GM18517 (cell line): Measurements from ENCODE around the gene ATP6V0C.

ENCODE experiments used
- ATAC-seq: cut with Tn5 transposase; IDR thresholded peaks from one replicate; pipeline ENCODE4 v1.9.1; 2021; ENCODE audit warnings: mild to moderate bottlenecking, moderate library complexity; ENCODE audit not compliant: unreplicated experiment

ATP6V0C gene

DNA sequence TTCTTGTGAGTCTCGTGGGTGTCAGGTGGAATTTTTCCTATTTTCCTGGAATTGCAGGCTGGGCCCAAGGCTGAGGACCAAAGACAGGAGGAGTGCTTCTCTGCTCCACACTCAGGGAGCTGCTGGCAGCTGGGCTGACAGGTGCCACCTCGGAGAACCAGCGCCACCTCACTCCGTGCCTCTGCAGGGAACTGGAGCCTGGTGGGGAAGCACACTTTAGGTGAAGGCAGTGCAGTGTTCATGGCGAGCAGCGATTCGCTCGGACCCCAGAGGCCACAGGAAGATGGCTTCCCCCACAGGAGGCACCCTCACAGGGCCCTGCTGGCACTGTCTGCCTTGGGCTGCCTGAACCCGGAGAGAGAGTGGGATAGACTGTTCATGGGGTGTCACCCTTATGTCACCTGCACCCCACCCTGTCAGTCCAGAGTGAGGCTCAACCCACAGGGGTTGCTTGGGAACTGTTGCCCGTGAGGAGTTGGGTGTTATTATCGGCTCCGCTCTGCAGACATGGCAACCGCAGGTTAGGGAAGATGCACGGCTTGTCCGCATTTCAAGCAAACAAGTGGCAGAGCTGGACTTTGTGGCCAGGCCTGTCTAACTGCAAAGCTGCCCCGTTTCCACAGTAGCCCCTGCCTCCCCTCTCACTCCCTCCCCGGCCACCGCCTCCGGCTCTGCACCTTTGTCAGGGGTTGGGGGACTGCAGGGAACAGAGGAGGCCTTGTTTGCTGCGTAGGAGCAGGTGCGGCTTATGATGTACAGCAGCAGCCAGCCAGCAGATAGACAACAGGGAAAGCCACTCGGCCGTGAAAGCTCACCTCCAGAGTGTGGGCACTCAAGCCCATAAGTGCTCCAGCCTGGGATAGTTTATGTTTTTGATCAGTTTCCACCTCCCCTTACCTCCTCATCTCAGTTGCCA lies 23.3 kb upstream of the ATP6V0C start:
- no peak for ATAC-seq

DNA sequence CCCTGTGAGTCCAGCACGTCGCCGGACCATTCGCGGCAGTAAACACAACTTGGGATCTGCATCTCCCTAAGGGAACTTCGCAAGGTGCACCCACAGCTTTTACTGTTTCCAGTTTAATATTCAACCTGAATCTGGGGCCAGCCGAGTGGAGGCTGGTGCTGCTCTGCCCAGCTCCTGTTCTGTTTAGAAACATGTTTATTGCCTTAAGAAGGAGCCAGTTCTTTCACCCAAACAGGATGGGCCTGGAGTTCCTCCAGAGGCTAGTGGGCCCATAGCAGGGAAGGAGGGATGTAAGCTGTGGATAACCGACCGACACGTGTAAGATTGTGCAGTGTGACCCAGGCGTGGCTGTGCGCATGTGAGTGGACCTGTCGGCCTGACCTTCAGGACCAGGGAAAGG lies 21.5 kb upstream of the ATP6V0C start:
- ATAC-seq, result no peak

GRCh38 chr16:2493605-2494004 lies 20.1 kb upstream of the ATP6V0C start:
- no peak for ATAC-seq

- ATAC-seq, result no peak
These were observed 19.1 kb upstream of the ATP6V0C start for GRCh38 chr16:2494616-2495015.

DNA sequence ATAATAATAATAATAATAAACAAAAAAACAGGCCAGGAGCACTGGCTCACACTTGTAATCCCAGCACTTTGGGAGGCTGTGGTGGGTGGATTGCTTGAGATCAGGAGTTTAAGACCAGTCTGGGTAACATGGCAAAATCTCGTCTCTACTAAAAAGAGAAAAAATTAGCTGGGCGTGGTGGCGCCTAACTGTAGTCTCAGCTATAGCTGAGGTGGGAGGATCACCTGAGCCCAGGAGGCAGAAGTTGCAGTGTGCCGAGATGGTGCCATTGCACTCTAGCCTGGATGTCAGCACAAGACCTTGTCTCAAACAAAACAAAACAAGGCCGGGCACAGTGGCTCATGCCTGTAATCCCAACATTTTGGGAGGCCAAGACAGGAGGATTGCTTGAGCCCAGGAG lies 18.7 kb upstream of the ATP6V0C start:
- ATAC-seq, result no peak

DNA sequence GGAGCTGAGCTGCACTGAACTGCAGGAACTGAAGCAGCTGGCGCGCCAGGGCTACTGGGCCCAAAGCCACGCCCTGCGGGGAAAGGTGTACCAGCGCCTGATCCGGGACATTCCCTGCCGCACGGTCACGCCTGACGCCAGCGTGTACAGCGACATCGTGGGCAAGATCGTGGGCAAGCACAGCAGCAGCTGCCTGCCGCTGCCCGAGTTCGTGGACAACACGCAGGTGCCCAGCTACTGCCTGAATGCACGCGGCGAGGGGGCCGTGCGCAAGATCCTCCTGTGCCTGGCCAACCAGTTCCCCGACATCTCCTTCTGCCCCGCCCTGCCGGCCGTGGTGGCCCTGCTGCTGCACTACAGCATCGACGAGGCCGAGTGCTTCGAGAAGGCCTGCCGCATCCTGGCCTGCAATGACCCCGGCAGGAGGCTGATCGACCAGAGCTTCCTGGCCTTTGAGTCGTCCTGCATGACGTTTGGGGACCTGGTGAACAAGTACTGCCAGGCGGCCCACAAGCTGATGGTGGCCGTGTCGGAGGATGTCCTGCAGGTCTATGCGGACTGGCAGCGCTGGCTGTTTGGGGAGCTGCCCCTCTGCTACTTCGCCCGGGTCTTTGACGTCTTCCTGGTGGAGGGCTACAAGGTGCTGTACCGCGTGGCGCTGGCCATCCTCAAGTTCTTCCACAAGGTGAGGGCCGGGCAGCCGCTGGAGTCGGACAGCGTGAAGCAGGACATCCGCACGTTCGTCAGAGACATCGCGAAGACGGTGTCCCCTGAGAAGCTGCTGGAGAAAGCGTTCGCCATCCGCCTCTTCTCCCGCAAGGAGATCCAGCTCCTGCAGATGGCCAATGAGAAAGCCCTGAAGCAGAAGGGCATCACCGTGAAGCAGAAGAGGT lies 17.3 kb upstream of the ATP6V0C start:
- ATAC-seq, result no peak

- ATAC-seq, result no peak
These were observed 16.6 kb upstream of the ATP6V0C start for GRCh38 chr16:2497116-2497630.

DNA sequence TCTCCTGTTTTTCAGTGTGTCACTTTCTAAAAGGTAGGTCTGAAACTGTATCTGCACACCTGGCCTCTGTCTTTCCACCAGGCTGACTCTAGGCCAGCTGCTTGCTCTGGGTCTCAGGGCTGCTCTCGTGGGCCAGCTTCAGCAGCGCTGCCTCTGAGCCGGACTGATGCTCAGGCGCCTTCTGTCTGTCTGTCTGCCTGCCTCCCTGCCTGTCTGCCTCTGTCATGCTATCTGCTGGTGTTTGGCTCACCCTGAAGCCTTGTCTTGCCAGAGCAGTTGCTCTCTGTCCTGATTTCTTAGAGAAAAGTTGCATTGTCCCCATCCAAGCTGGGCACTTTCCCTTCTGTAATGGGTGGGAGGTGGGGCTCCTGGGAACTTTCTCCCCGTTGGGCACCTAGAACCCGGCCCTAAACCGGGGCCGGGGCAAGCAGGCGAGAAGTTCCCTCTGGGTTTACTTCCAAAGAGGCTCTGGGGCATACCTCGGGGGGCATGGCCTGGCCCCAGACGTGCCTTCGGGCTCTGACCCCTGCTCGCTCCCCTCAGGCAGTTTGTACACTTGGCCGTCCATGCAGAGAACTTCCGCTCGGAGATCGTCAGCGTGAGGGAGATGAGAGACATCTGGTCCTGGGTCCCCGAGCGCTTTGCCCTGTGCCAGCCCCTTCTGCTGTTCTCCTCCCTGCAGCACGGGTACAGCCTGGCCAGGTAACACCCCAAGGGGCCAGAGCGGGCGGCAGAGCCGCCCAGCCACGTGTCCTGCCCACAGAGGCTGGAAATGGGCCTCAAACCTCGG lies 15.9 kb upstream of the ATP6V0C start:
- ATAC-seq, result no peak

DNA sequence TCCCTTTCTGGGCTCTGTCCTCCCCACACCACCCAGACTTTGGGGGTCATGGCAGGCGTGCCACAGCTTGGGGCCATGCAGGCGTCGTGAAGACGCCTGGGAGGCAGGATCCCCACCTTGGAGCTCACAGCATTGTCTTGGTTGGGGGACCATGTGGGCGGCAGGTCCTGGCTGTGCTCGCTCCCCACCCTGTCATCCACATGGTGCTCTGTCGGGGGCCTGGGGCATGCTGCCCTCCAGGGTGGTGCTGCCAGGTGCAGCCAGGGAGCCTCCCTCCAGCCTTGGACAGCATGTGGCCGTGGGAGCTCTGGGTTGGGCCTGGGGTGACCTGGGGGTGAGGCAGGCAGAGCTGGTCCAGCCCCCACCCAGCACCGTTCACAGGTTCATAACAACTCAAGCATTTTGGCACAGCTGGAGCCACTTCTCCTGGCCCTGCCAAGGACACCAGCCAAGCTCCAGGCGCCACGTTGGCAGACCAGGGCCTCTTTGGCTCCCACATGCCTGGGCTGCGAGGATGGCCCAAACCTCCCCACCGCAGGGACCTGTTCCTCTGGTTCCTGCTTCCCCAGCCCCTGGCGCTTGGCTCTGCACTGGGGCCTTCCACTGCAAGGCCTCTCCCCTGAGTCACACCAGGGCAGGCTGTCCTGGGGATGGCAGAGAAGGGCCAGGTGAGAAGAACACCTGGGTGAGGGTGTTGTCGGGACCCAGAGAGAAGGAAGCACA lies 15.1 kb upstream of the ATP6V0C start:
- no peak for ATAC-seq

DNA sequence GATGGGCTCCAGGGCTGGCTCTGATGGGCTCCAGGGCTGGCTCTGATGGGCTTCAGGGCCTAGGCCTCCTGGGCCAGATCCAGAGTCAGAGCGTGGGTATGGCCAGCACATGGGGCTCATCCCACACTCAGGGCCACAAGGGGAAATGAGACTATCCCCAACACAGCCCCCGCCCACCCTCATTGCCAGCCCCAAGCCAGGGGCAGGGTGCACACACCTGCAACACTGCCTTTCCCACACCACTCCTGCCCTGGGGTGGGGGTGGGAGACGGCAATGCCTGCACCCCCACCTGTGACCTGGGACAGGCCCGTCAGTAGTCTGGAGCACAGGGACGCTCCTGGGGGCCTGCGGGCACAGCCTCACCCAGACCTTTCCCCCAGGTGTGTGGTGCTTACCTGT lies 14.3 kb upstream of the ATP6V0C start:
- no peak for ATAC-seq

DNA sequence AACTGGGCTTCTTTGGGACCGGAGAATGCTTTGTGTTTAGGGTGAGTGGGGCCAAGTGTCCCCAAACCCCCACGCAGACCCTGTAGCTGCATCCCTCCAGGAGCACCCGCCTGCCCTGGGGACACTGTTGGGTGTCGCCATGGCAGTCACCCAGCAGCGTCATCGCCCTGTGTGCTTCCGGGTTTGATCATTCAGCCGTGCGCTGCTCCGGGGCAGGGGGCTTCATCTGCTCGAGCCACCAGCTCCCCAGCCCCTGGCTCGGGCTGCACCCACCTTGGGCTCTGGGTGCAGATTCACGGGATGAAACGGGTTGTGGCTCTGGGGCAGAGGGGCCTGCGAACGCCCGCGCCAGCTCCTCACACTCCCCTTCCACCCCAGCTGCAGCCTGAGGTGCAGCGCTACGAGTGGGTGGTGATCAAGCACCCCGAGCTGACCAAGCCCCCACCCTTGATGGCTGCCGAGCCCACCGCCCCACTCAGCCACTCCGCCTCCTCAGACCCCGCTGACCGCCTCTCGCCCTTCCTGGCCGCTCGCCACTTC lies 13.8 kb upstream of the ATP6V0C start:
- no peak for ATAC-seq

- no peak for ATAC-seq
These were observed 13.3 kb upstream of the ATP6V0C start for GRCh38 chr16:2500430-2500917.

- ATAC-seq, result no peak
These were observed 12.6 kb upstream of the ATP6V0C start for GRCh38 chr16:2500918-2501750.

GRCh38 chr16:2501946-2502895 lies 11.5 kb upstream of the ATP6V0C start:
- no peak for ATAC-seq

DNA sequence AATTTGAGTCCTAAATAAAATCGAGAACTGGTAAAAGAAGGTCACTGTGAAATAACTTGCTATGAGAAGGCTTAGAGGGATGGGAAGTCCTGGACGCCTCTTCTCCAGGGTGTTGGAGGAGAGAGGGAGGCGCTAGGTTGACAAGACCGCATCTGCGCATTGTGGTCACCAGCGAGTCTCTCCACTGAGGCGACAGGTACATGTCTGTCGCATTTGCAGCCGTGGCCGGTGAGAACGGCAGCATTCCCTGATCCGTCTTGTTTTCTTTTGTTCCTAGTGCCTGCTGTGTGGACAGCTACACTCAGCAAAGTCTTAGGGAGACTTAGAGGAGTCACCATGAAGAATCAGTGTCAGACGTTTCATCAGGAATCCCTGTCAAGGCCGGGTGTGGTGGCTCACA lies 8.1 kb upstream of the ATP6V0C start:
- no peak for ATAC-seq

DNA sequence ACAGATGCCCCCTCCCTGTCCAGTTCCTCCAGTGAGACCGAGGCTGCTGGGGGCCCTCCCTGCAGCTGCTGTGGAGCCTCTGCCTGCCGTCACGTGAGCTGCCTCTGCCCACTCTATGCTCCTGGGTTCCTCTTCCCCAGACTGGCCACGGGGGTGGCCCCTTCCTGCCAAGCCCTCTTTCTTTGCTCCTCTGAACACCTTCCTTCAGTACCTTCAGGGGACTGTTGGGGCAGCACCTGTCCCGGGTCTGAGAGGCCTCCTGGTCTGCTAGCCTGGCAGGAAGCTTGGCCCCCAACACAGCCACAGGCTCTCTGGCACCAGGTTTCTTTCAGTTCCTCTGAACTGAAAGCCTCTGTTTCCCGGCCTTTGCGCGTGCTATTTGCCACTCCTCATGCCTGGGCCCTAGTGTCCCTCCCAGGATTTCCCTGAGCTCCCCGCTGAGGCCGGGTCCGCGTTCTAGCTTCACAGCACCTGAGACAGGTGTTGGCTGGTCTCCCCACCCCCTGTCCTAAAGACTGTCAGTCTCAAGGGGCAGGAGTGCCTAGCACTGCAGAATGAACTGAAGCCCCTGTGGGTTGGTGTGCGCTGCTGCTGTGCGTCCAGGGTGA lies 6.6 kb upstream of the ATP6V0C start:
- peak; percentile 60 for ATAC-seq

- no peak for ATAC-seq
These were observed 6.1 kb upstream of the ATP6V0C start for GRCh38 chr16:2507665-2508064.
